ENCODE results near the gene ASB5. TPM values are rescaled to one million over a fixed set of nuclear protein-coding genes. Genes with fewer than 3 reads are reported as not detected.

The ASB5 gene
- total and polyA plus RNA-seq, 8 donors: 1.8 to 19.6 (median 2.3) TPM; not detected in 2

GRCh38 chr4:176258135-176258534, 10.9 kb downstream of the ASB5 start:
- WGBS, 5 donors: 83 to 94% (median 92%) methylated on average over 3 of the region's 3 CpGs
- Histone ChIP-seq H3K4me3 (no peak overlapping the region), H3K36me3 (no peaks in the 10 kb centered on the region), H3K27me3 (no peaks in the 10 kb centered on the region), H3K4me1 (peaks cover 0 to 9% (median 0%) of the 10 kb centered on the region in 4 donors), H3K9me3 (no peaks in the 10 kb centered on the region), H3K27ac (no peak overlapping the region)
- DNase-seq: no peak
- intact Hi-C loops (cut with DNase I; ENCODE audit: low total_unique reads): no loop called here
- TF ChIP-seq CTCF (IDR thresholded peaks at IDR 0.05) (no peak), POLR2A (IDR thresholded peaks at IDR 0.05) (no peak), POLR2AphosphoS5 (IDR thresholded peaks at IDR 0.05) (no peak), EP300 (IDR thresholded peaks at IDR 0.05) (no peak)

GRCh38 chr4:176256921-176257320, 12.1 kb downstream of the ASB5 start:
- no peak overlapping the region for H3K4me3 ChIP-seq
- WGBS, 5 donors: 11 to 31% (median 13%) methylated on average over 1 of the region's 1 CpG

GRCh38 chr4:176242764-176243347, 26.2 kb downstream of the ASB5 start:
- WGBS, 5 donors: 38 to 59% (median 42%) methylated on average over 1 of the region's 1 CpG
- no peak for DNase-seq
- intact Hi-C loops (cut with DNase I; ENCODE audit: low total_unique reads): no loop called here
- TF ChIP-seq POLR2AphosphoS5 (IDR thresholded peaks at IDR 0.05): no peak
- no peak for TF ChIP-seq POLR2A (IDR thresholded peaks at IDR 0.05)
- TF ChIP-seq CTCF (IDR thresholded peaks at IDR 0.05): no peak
- TF ChIP-seq EP300 (IDR thresholded peaks at IDR 0.05): no peak
- Histone ChIP-seq H3K27me3 (no peaks in the 10 kb centered on the region), H3K4me1 (peaks cover 0 to 13% (median 5%) of the 10 kb centered on the region in 4 donors), H3K36me3 (no peaks in the 10 kb centered on the region), H3K27ac (no peak overlapping the region), H3K9me3 (no peaks in the 10 kb centered on the region), H3K4me3 (no peak overlapping the region)

More at GRCh38 chr4:176256921-176257320, 12.1 kb downstream of the ASB5 start:
- H3K27ac ChIP-seq: peak overlapping the region in 1 of 5 donors; percentile 24
- H3K36me3 ChIP-seq: no peaks in the 10 kb centered on the region
- H3K27me3 ChIP-seq: no peaks in the 10 kb centered on the region
- DNase-seq: no peak
- no peaks in the 10 kb centered on the region for H3K9me3 ChIP-seq
- intact Hi-C loops (cut with DNase I; ENCODE audit: low total_unique reads): no loop called here
- no peak for TF ChIP-seq POLR2AphosphoS5 (IDR thresholded peaks at IDR 0.05)
- no peak for TF ChIP-seq POLR2A (IDR thresholded peaks at IDR 0.05)
- TF ChIP-seq CTCF (IDR thresholded peaks at IDR 0.05): no peak
- TF ChIP-seq EP300 (IDR thresholded peaks at IDR 0.05): no peak
- H3K4me1 ChIP-seq: peaks cover 0 to 9% (median 0%) of the 10 kb centered on the region in 4 donors

- Histone ChIP-seq H3K27me3 (no peaks in the 10 kb centered on the region), H3K27ac (peak overlapping the region in 1 of 5 donors; percentile 24), H3K36me3 (no peaks in the 10 kb centered on the region), H3K4me1 (peaks cover 0 to 24% (median 15%) of the 10 kb centered on the region in 4 donors), H3K9me3 (no peaks in the 10 kb centered on the region), H3K4me3 (no peak overlapping the region)
- intact Hi-C loops (cut with DNase I; ENCODE audit: low total_unique reads): no loop called here
- no peak for TF ChIP-seq POLR2A (IDR thresholded peaks at IDR 0.05)
- no peak for TF ChIP-seq CTCF (IDR thresholded peaks at IDR 0.05)
- no peak for TF ChIP-seq EP300 (IDR thresholded peaks at IDR 0.05)
- no peak for TF ChIP-seq POLR2AphosphoS5 (IDR thresholded peaks at IDR 0.05)
- no peak for DNase-seq
- WGBS, 5 donors: 78 to 90% (median 83%) methylated on average over 8 of the region's 8 CpGs
Observed at GRCh38 chr4:176241703-176242102, 27.3 kb downstream of the ASB5 start.

All from stomach (tissue), 9 donors.